T-helper 1 cell treated with Interleukin-12 subunit alpha and Interleukin-12 subunit beta and Interleukin-4 antibody, amounts not matched to agents 30 ng/mL and 1 ng/mL, for 36 hours (primary cell): ENCODE data around the gene HIP1R. TPM values are rescaled to one million over a fixed set of nuclear protein-coding genes. Genes with fewer than 3 reads are reported as not detected.
"Not testable (repeated sequence)": the region's sequence is repeated elsewhere in the genome, so short reads cannot be mapped to it uniquely, and the experiment has no call there.

Experiments used
- intact Hi-C: fragments of 100-400 bp; cut with micrococcal nuclease; formaldehyde crosslinking; loops from one replicate; pipeline ENCODE4 v1.15.1; 2024
- total RNA-seq: library from RNA; stranded (reverse); gene quantifications from 2 replicates; pipeline ENCODE4 v1.2.3, GENCODE V29; 2022

The HIP1R gene
- total RNA-seq, 1 donor from 2014 or later, result 24.5 TPM

DNA sequence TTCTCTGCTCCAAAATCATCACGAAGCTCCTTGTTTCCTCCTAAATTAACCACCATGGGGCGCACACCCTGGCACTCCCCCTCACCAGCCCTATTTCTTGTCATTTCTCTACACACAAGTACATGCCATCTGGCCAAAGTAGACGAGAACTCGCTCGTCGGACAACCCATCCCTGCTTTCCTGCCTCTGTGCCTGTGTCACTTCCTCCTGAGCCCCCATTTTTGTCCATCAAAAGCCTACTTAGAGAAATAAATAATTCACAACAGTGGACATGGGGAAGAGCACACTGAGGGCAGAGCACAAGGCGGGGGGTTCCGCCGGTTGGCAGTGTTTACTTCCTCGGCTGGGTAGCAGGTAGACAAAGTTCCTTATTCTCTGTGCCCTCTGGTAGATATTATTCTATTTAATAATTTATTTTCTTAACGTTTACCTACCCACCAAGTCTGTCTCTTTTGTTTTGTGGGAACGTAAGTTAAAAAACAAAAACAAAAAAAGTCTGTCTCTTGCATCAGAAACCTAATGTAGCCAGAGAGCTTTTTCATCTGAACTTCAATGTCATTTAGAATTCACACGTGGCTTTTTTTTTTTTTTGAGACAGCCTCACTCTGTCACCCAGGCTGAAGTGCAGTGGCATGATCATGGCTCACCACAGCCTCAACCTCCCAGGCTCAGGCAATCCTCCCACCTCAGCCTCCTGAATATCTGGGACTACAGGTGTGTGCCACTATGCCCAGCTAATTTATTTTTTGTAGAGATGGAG, 54.7 kb downstream of the HIP1R start:
- intact Hi-C loops, result loop anchor here (2.0 to 10.0 kb wide), 5 partner anchors 17 to 625 kb away; partner anchors contain the start of genes SNRNP35 and VPS33A

GRCh38 chr12:122891661-122892525, 56.6 kb downstream of the HIP1R start:
- intact Hi-C loops, result loop anchor here (10.0 kb wide), 2 partner anchors 563 to 627 kb away; partner anchors contain the start of genes SNRNP35 and VPS33A

DNA sequence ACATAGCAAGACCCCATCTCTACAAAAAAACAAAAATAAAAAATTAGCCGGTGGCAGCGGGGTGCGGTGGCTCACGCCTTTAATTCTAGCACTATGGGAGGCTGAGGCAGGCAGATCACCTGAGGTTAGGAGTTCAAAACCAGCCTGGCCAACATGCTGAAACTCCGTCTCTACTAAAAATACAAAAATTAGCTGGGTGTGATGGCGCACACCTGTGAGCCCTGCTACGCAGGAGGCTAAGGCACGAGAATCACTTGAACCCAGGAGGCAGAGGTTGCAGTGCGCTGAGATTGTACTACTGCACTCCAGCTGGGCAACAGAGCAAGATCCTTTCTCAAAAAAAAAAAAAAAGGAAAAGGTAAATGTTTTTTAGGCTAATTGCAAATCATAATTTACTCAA, 57.5 kb downstream of the HIP1R start:
- intact Hi-C loops, result loop anchor here (10.0 kb wide), 2 partner anchors 562 to 628 kb away; partner anchors contain the start of genes SNRNP35 and VPS33A

DNA sequence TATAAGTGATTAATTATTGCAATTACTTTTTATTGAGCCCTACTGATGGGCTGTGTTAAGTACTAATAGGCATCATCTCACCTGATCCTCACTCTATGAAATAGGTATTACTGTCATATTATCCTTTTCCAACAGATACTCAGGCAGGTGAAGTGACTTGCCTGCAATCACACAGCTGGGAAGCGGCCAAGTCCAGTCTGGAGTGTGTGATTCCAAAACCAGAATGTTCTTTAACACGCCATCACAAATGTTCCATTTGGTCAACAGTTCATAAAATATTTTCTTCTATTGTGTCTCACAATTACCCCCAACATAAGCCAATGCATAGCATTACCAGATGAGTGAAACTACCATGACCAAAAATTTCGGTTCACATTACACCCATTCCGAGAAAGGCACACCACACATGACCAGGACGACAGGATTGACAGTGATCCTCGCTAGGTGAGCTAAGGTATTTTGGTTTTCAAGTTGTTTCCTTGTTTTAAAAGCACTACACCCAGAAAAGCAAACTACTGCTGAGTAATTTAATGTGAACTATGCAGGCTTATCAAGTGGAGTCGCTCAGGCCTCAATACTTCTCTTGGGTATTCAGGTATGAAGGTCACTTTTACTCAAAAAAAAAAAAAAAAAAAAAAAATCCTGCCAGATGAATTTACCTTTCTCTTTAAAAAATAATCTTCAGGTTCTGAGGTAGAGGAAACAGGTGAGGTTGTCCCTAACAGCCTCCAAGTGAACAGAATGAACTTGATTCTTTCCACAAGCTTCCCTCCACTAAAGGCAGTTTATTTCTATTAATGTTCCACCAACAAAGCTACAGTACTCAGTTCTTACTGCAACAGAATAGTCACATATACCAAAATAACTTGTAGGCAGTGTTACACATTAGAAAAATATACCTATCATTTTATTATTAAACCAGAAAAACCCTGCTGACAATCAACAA, 58.2 kb downstream of the HIP1R start:
- intact Hi-C loops, result loop anchor here (10.0 kb wide), 2 partner anchors 561 to 629 kb away; partner anchors contain the start of genes SNRNP35 and VPS33A

DNA sequence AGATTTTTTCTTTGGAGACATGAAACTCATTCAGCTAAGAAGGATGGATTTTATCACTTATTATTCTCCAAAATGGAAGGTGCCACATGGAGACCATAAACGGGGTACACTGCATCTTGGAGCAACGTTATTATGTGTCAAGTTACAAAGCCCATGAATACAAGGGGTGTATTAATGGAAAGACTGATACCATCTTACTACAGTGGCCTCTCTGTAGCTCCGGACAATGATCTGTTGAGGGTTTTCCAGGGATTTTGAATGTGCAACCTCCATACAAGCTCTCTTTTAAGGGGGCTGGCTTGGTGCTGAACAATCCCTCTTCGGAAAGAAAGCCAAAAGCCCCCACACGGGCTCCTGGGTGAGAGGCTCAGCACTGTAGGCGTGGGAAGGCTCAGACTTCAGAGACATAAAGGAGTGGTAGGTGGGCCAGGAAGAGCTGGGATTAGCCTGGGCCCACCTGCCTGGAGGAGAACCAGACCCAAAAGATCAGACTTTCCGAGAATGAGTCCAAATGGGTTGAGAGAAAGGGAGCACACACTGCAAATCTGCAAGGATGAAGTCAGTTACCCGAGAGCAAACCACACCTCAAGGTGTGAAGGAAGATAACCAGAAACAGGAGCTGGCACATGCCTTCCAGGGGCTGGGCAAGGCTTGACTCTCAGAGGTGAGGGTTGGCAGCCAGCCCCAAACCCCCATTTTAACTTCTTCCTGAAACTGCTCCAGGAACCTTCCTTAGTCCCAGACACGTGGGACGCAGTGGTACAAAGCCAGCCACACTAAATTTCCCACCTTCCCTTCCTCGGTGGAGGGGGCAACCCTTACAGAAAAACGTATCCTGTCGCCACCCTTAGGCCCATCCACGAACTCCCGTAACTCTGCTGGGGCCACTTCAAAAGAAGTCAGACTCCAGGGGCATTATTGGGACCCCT, 59.2 kb downstream of the HIP1R start:
- intact Hi-C loops, result loop anchor here (5.0 to 10.0 kb wide), 4 partner anchors 183 to 630 kb away; partner anchors contain the start of genes KNTC1, RSRC2, SNRNP35 and VPS33A

GRCh38 chr12:122895320-122895703, 60.1 kb downstream of the HIP1R start:
- intact Hi-C loops, result loop anchor here (5.0 to 10.0 kb wide), 4 partner anchors 182 to 631 kb away; partner anchors contain the start of genes KNTC1, RSRC2, SNRNP35 and VPS33A

- intact Hi-C loops, result loop anchor here (5.0 to 10.0 kb wide), 4 partner anchors 181 to 631 kb away; partner anchors contain the start of genes KNTC1, RSRC2, SNRNP35 and VPS33A
These were observed 60.7 kb downstream of the HIP1R start, which contains the start of gene VPS37B for GRCh38 chr12:122895704-122896636. Gene VPS37B, minus strand, starts transcription at chr12:122896124. Its CDS starts 62 bp downstream, at chr12:122896062.

DNA sequence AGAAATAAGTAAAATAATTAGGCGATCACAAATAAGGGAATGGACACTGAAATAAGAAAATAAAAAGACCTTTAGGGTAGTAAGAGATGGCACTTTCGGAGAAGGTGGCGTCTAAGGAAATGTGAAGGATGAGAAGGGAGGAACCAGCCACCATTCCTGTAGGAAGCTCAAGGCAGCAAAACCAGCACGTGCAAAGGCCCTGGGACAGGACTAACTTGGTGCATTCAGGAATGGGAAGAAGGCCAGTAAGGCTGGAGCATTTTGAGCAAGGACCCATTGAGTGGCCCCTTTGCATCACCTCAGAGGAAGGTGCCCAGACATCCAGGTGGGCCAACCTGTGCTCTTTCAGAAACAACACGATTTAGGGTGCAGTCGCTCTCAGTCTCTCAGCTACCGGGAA, 61.4 kb downstream of the HIP1R start:
- intact Hi-C loops, result loop anchor here (5.0 to 10.0 kb wide), 4 partner anchors 181 to 632 kb away; partner anchors contain the start of genes KNTC1, RSRC2, SNRNP35 and VPS33A

DNA sequence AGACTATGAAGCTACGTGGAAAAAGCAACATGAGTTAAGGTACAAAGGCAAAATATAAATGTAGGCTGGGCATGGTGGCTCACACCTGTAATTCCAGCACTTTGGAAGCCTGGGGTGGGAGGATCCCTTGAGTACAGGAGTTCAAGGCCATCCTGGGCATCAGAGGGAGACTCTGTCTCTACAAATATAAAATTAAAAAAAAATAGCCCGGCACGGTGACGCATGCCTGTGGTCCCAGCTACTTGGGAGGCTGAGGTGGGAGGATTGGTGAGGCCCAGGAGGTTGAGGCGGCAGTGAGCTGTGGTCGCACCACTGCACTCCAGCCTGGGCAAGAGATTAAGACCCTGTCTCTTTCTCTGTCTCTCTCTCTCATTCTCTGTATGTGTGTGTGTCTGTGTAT, 64.6 kb downstream of the HIP1R start:
- intact Hi-C loops, result loop anchor here (2.0 to 10.0 kb wide), 6 partner anchors 63 to 635 kb away; partner anchors contain the start of genes KNTC1, MPHOSPH9, MTRFR and RSRC2

DNA sequence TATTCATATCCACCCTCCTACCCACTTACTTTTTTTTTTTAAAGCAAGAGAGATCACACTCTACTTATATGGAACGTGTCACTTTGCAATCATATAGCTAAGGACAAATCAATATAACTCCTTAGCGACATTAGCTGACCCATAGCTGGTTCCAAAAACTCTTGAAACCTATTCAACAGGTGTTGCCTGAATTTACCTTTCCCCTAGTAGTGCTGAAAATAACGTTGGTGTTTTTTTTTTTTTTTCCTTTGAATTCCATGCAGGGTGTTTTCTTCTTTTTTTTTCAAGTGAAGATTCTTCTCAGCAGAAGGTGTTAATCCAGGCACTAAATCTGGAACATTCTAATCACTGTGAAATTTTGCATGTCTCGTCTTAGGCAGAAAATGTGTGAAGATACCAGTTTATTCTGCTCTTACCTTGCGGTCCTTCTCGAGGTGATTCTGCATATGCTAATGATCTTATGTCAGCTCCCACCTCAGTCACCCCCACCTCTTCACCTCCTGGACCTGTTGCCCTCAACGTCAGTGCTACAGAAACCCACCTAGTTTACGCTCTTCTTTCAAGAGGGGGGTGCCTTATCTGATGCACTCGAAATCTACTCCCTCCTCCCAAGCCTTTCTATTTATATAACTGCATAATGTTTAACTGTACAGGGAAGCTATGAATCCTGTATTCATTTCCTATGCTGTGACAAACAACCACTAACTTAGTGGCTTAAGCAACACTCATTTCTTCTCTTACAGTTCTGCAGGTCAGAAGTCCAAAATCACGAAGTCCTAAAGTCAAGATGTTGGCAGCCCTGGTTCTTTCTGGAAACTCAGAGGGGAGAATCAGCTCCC, 67.8 kb downstream of the HIP1R start:
- intact Hi-C loops, result no loop called here

GRCh38 chr12:122903693-122904034, 68.4 kb downstream of the HIP1R start:
- intact Hi-C loops, result no loop called here

- intact Hi-C loops, result not testable (repeated sequence)
These were observed 70.0 kb downstream of the HIP1R start for GRCh38 chr12:122905258-122905657.

GRCh38 chr12:122908915-122909314, 73.7 kb downstream of the HIP1R start:
- intact Hi-C loops, result no loop called here

- intact Hi-C loops, result no loop called here
These were observed 74.4 kb downstream of the HIP1R start for GRCh38 chr12:122909442-122910288.
